CD14-positive monocyte (primary cell): ENCODE results near the gene GPR15LG. TPM values are rescaled to one million over a fixed set of nuclear protein-coding genes. Genes with fewer than 3 reads are reported as not detected.

ENCODE experiments used
- DNase-seq, 3 donors: peaks; one replicate each; pipeline ENCODE4 v3.0.0-alpha.2; 2011 to 2022
- H2AFZ ChIP-seq: 2 replicates; pipeline ENCODE4 v1.6.0; 2012; ENCODE audit warnings: mild to moderate bottlenecking, low read depth, low read length, inconsistent platforms; ENCODE audit not compliant: insufficient read depth, poor library complexity, severe bottlenecking
- H3K27ac ChIP-seq, 2 donors: 1 replicate in 1 of 2; 2 replicates in 1 of 2; pipeline ENCODE4 v1.5.1; 2012 to 2013; ENCODE audit warnings: low read length in 2 of 2, control low read depth in 1 of 2, inconsistent platforms in 1 of 2, low read depth in 1 of 2, mild to moderate bottlenecking in 1 of 2
- H3K27me3 ChIP-seq, 2 donors: one replicate each; pipeline versions ENCODE4 v1.6.0 to v1.6.1; 2011 to 2013; ENCODE audit warnings: low read length in 2 of 2; ENCODE audit not compliant: control insufficient read depth in 2 of 2, insufficient read depth in 2 of 2
- H3K36me3 ChIP-seq, 2 donors: replicated peaks in 1 of 2; 1 replicate in 1 of 2; 2 replicates in 1 of 2; pipeline versions ENCODE4 v1.5.1 to v1.6.1; 2012 to 2013; ENCODE audit warnings: low read length in 2 of 2, control low read depth in 1 of 2, inconsistent platforms in 1 of 2, mild to moderate bottlenecking in 1 of 2; ENCODE audit not compliant: insufficient read depth in 2 of 2, control insufficient read depth in 1 of 2
- H3K4me1 ChIP-seq, 2 donors: 1 replicate in 1 of 2; 2 replicates in 1 of 2; pipeline versions ENCODE4 v1.5.1 to v1.6.1; 2012 to 2013; ENCODE audit warnings: low read length in 2 of 2, control low read depth in 1 of 2, inconsistent platforms in 1 of 2, mild to moderate bottlenecking in 1 of 2, moderate library complexity in 1 of 2; ENCODE audit not compliant: insufficient read depth in 2 of 2, control insufficient read depth in 1 of 2
- H3K4me2 ChIP-seq: replicated peaks from 2 replicates; pipeline ENCODE3; 2012; ENCODE audit warnings: low read length, moderate library complexity, mild to moderate bottlenecking; ENCODE audit not compliant: poor library complexity, severe bottlenecking; ENCODE audit errors: extremely low read depth
- H3K4me3 ChIP-seq, 3 experiments: fragments of 200-600 bp in 1 of 3; sonication (generic) in 1 of 3; replicated peaks in 1 of 3; 1 replicate in 2 of 3; 2 replicates in 1 of 3; pipeline ENCODE4 v1.5.1; 2011 to 2013; ENCODE audit warnings: low read length in 3 of 3, mild to moderate bottlenecking in 3 of 3, control low read depth in 2 of 3, low read depth in 2 of 3, inconsistent platforms in 1 of 3, moderate library complexity in 1 of 3
- H3K79me2 ChIP-seq: 2 replicates; pipeline ENCODE4 v1.6.0; 2012; ENCODE audit warnings: mild to moderate bottlenecking, control low read depth, inconsistent platforms, low read length, moderate library complexity; ENCODE audit not compliant: insufficient read depth
- H3K9ac ChIP-seq: 2 replicates; pipeline ENCODE4 v1.6.0; 2017; ENCODE audit warnings: low read length, mild to moderate bottlenecking; ENCODE audit not compliant: insufficient read depth, poor library complexity, severe bottlenecking
- H3K9me3 ChIP-seq, 2 donors: replicated peaks in 1 of 2; 1 replicate in 1 of 2; 2 replicates in 1 of 2; pipeline versions ENCODE4 v1.5.1 to v1.6.1; 2012 to 2013; ENCODE audit warnings: low read length in 2 of 2, control low read depth in 1 of 2; ENCODE audit not compliant: control insufficient read depth in 1 of 2, insufficient read depth in 1 of 2
- H4K20me1 ChIP-seq: 2 replicates; pipeline ENCODE4 v1.6.0; 2012; ENCODE audit warnings: mild to moderate bottlenecking, low read length, control low read depth, moderate library complexity; ENCODE audit not compliant: insufficient read depth
- H3K27ac Mint-ChIP-seq, 7 donors: one replicate each; pipeline ENCODE4 v1.8.0; 2020; ENCODE audit warnings: mild to moderate bottlenecking in 7 of 7, mixed read lengths in 7 of 7, moderate library complexity in 6 of 7, inconsistent platforms in 2 of 7
- H3K27me3 Mint-ChIP-seq, 3 donors: one replicate each; pipeline ENCODE4 v1.8.0; 2021 to 2022; ENCODE audit warnings: low read depth in 3 of 3, mild to moderate bottlenecking in 3 of 3, mixed read lengths in 3 of 3, moderate library complexity in 3 of 3, inconsistent platforms in 1 of 3
- H3K36me3 Mint-ChIP-seq, 2 donors: one replicate each; pipeline ENCODE4 v1.8.0; 2020; ENCODE audit warnings: mixed read lengths in 2 of 2, inconsistent platforms in 1 of 2, mild to moderate bottlenecking in 1 of 2
- H3K4me1 Mint-ChIP-seq: one replicate; pipeline ENCODE4 v1.8.0; 2020; ENCODE audit warnings: mild to moderate bottlenecking, mixed read lengths
- H3K4me3 Mint-ChIP-seq, 2 donors: one replicate each; pipeline ENCODE4 v1.8.0; 2020; ENCODE audit warnings: mild to moderate bottlenecking in 2 of 2, mixed read lengths in 2 of 2, moderate library complexity in 1 of 2
- H3K9me3 Mint-ChIP-seq, 7 donors: one replicate each; pipeline ENCODE4 v1.8.0; 2020 to 2022; ENCODE audit warnings: mixed read lengths in 7 of 7, mild to moderate bottlenecking in 6 of 7, moderate library complexity in 6 of 7, inconsistent platforms in 2 of 7
- CTCF ChIP-seq: fragments of 200-600 bp; IDR thresholded peaks from one replicate; pipeline ENCODE4 v1.8.0; 2022; ENCODE audit warnings: antibody characterized with exemption, mild to moderate bottlenecking
- WGBS: methylation state at CpG from one replicate; pipeline ENCODE4 v1.1.5; 2013; ENCODE audit warnings: missing lambda C conversion rate; ENCODE audit not compliant: insufficient coverage; 5-methylcytosine and 5-hydroxymethylcytosine counted together
- intact Hi-C, 2 donors: fragments of 100-400 bp; cut with micrococcal nuclease; formaldehyde crosslinking; loops; one replicate each; pipeline versions ENCODE4 v1.15.0 to v1.15.1; 2023
- polyA plus RNA-seq, 3 donors: library from polyadenylated mRNA; depleted of rRNA in 1 of 3; unstranded in 2 of 3; stranded (reverse) in 1 of 3; fragments of 300-500 nt in 2 of 3; fragments of >200 nt in 1 of 3; fragmentation: Illumina TruSeq in 2 of 3; gene quantifications; 1 replicate in 2 of 3; 2 replicates in 1 of 3; pipeline ENCODE4 v1.2.3, GENCODE V29; 2012 to 2021

GPR15LG gene
- polyA plus RNA-seq, 3 donors, result not detected

GRCh38 chr10:84208023-84208422 is 34.4 kb downstream of the GPR15LG start:
- 87% methylated on average over 8 of the region's 10 CpGs for WGBS
- Histone ChIP-seq H3K27ac (no peak overlapping the region), H3K4me3 (no peak overlapping the region), H3K36me3 (no peaks in the 10 kb centered on the region), H3K9ac (no peak overlapping the region), H2AFZ (no peak overlapping the region), H3K4me2 (no peak overlapping the region), H3K79me2 (no peaks in the 10 kb centered on the region), H3K27me3 (no peaks in the 10 kb centered on the region), H4K20me1 (no peaks in the 10 kb centered on the region), H3K4me1 (no peaks in the 10 kb centered on the region), H3K9me3 (no peaks in the 10 kb centered on the region)
- Mint-ChIP-seq H3K9me3 (no peaks in the 10 kb centered on the region), H3K27ac (no peak overlapping the region), H3K36me3 (no peaks in the 10 kb centered on the region), H3K4me3 (no peak overlapping the region), H3K4me1 (no peaks in the 10 kb centered on the region), H3K27me3 (peaks cover 4 to 13% (median 8%) of the 10 kb centered on the region in 3 donors)
- no peak for DNase-seq
- intact Hi-C loops, result no loop called here
- TF ChIP-seq CTCF, result no peak

GRCh38 chr10:84211566-84211965 is 38.0 kb downstream of the GPR15LG start:
- no peaks in the 10 kb centered on the region for H3K36me3 ChIP-seq
- DNase-seq, result no peak
- peak overlapping the region in 1 of 2 donors; percentile 36 for H3K4me3 Mint-ChIP-seq
- H4K20me1 ChIP-seq, result no peaks in the 10 kb centered on the region
- no peaks in the 10 kb centered on the region for H3K27me3 ChIP-seq
- H3K4me3 ChIP-seq, result no peak overlapping the region
- peaks cover 10 to 14% (median 13%) of the 10 kb centered on the region in 3 donors for H3K27me3 Mint-ChIP-seq
- H3K9me3 ChIP-seq, result no peaks in the 10 kb centered on the region
- H3K36me3 Mint-ChIP-seq, result no peaks in the 10 kb centered on the region
- no peak overlapping the region for H3K27ac ChIP-seq
- H2AFZ ChIP-seq, result no peak overlapping the region
- peaks cover 0 to 2% (median 0%) of the 10 kb centered on the region in 7 donors for H3K9me3 Mint-ChIP-seq
- no peaks in the 10 kb centered on the region for H3K79me2 ChIP-seq
- no peak for TF ChIP-seq CTCF
- no peak overlapping the region for H3K4me2 ChIP-seq
- H3K9ac ChIP-seq, result no peak overlapping the region
- H3K27ac Mint-ChIP-seq, result peak overlapping the region in 1 of 7 donors; percentile 25
- WGBS, result 90% methylated on average over 2 of the region's 2 CpGs
- no peaks in the 10 kb centered on the region for H3K4me1 Mint-ChIP-seq
- intact Hi-C loops, result no loop called here
- no peaks in the 10 kb centered on the region for H3K4me1 ChIP-seq
